ENCODE measurements around the gene RNASE8. TPM values are rescaled to one million over a fixed set of nuclear protein-coding genes. Genes with fewer than 3 reads are reported as not detected.

RNASE8 gene
- total RNA-seq, 2 donors from 2014 or later: not detected

DNA sequence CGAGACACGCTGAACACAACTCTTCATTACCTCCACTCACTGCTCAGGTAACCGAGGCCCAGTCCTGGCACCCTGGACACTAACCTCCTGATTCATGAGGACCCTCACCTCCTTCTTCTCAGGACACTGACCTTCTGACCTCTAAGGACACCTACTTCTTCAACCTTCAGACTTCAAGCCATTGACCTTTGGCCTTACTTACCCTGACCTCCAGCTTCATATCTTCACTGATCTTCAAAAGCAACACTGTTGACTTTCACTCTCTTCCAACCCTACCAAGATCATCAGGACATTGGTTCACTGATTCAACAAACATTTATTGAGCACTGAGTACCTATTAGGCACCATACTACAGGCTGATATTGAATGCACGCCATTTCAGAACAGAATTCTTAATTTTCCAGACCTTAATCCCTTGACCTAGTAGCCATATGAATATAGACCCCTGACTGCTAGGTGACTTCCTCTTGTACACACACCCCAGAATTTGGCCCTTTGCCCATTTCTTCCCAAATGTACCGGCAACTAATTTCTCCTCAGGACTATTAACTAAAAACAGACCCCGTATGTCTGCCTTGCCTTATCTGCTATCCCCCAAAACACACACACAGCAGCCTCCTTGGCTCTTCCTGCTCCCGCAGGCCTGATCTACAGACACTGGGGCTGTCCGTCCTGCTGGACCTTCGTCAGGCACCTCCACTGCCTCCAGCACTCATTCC is 18.3 kb downstream of the RNASE8 start:
- peaks cover 37% of the 10 kb centered on the region for H3K27me3 Mint-ChIP-seq (ENCODE audit: low read depth)
- H3K27ac Mint-ChIP-seq: no peak overlapping the region
- ATAC-seq (replicated peaks in 1 of 2): no peak

DNA sequence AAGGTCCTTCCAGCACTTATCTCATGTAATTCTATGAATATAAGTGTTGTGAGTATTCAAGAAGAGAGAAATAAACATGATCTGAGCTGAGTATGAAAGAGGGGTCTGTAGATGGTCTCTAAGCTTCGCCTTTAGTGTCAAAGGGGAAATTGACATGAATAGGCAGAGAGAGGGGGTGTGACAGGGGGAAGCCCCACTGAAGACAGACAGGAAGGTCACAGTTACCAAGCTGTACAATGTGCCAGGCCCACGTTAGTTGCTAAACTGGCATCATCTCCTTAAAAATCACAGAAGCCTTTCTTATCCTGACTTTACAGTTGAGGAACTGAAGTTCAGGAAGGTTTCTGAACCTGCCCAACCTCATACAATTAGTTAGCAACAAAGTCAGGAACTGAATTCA is 20.1 kb downstream of the RNASE8 start:
- ATAC-seq (replicated peaks in 1 of 2) (no peak), DNase-seq (no peak)
- Mint-ChIP-seq H3K9me3 (no peaks in the 10 kb centered on the region), H3K27ac (no peak overlapping the region), H3K27me3 (ENCODE audit: low read depth) (peaks cover 19% of the 10 kb centered on the region), H3K4me3 (no peak overlapping the region), H3K4me1 (ENCODE audit: low read depth) (no peaks in the 10 kb centered on the region), H3K36me3 (ENCODE audit: insufficient read depth in 2 of 2) (no peaks in the 10 kb centered on the region)

More for the DNA sequence above, 18.3 kb downstream of the RNASE8 start:
- no peak for DNase-seq
- no peaks in the 10 kb centered on the region for H3K9me3 Mint-ChIP-seq
- H3K36me3 Mint-ChIP-seq (ENCODE audit: insufficient read depth in 2 of 2): no peaks in the 10 kb centered on the region
- peaks cover 12% of the 10 kb centered on the region for H3K4me1 Mint-ChIP-seq (ENCODE audit: low read depth)
- no peak overlapping the region for H3K4me3 Mint-ChIP-seq

DNA sequence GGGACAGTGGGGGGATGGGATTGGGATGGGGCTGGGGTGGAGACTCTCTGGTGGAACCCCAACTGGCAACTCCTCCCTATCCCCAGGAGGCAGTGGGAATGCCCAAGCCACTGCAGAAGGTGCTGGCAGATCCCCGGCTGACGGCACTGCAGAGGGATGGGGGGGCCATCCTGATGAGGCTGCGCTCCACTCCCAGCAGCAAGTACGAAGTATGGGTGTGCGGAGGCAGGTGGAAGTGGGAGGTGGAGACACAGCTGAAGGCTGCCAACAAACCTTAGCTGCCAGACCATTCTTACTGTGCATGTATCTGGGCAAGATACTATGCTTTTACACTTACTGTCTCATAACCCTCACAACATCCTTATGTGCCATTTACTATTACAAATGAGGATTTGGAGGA is 20.7 kb downstream of the RNASE8 start:
- Mint-ChIP-seq H3K27me3 (ENCODE audit: low read depth) (peaks cover 13% of the 10 kb centered on the region), H3K4me3 (no peak overlapping the region), H3K9me3 (no peaks in the 10 kb centered on the region), H3K36me3 (ENCODE audit: insufficient read depth in 2 of 2) (no peaks in the 10 kb centered on the region), H3K4me1 (ENCODE audit: low read depth) (no peaks in the 10 kb centered on the region), H3K27ac (no peak overlapping the region)
- ATAC-seq (replicated peaks in 1 of 2) (no peak), DNase-seq (no peak)

DNA sequence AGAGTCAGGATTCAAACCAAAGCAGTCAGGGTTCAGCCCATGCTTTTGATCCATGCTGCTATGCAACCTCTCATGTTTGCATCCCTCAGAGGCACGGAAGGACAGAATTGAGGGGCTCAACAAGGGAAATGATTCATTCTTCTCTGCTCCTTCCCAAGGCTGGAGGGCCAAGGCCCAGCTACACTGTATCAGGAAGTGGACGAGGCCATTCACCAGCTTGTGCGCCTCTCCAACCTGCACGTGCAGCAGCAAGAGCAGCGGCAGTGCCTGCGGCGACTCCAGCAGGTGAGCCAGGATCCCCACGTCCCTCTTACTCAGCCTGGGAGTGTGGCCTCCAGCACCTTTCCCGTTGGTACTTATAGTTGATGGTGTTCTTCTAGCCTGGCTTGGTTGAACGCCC is 21.1 kb downstream of the RNASE8 start:
- Mint-ChIP-seq H3K4me1 (ENCODE audit: low read depth) (no peaks in the 10 kb centered on the region), H3K27ac (no peak overlapping the region), H3K4me3 (no peak overlapping the region), H3K9me3 (no peaks in the 10 kb centered on the region), H3K36me3 (ENCODE audit: insufficient read depth in 2 of 2) (no peaks in the 10 kb centered on the region), H3K27me3 (ENCODE audit: low read depth) (peaks cover 9% of the 10 kb centered on the region)
- DNase-seq (no peak), ATAC-seq (replicated peaks in 1 of 2) (no peak)

DNA sequence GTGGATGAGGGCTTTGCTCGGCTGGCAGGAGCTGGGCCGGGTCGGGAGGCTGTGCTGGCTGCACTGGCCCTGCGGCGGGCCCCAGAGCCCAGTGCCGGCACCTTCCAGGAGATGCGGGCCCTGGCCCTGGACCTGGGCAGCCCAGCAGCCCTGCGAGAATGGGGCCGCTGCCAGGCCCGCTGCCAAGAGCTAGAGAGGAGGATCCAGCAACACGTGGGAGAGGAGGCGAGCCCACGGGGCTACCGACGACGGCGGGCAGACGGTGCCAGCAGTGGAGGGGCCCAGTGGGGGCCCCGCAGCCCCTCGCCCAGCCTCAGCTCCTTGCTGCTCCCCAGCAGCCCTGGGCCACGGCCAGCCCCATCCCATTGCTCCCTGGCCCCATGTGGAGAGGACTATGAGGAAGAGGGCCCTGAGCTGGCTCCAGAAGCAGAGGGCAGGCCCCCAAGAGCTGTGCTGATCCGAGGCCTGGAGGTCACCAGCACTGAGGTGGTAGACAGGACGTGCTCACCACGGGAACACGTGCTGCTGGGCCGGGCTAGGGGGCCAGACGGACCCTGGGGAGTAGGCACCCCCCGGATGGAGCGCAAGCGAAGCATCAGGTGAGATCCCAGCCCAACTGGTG is 24.0 kb downstream of the RNASE8 start:
- Mint-ChIP-seq H3K27ac (no peak overlapping the region), H3K27me3 (ENCODE audit: low read depth) (peaks cover 6% of the 10 kb centered on the region)
- no peak for ATAC-seq (replicated peaks in 1 of 2)

DNA sequence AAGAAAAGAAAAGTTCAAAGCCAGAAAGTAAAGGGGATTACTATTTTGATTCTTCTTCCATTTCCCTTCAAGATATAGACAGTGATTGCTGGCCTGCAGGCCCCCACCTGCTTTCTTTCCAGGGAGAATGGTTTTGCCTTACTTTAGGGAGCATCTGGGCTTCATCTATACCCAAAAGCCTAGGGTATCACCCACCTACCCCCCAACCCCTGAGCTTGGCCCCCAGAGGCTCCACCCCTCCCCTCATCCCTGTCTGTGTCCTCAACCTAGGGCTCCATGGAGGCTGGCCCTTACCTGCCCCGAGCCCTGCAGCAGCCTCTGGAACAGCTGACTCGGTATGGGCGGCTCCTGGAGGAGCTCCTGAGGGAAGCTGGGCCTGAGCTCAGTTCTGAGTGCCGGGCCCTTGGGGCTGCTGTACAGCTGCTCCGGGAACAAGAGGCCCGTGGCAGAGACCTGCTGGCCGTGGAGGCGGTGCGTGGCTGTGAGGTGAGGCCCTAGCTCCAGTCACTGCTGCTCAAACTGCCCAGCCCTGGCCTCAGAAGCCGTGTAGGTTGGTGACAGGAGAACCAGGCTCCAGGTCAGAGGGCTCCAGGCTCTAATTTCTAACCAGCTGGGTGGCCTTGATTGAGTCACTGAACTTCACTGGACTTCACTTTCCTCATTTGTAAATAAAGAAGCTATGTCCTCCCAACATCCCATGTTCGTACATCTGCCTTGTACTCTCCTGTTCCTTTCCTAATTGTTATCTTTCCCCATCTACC is 26.1 kb downstream of the RNASE8 start:
- DNase-seq: no peak
- Mint-ChIP-seq H3K27ac (no peak overlapping the region), H3K9me3 (no peaks in the 10 kb centered on the region), H3K4me1 (ENCODE audit: low read depth) (peaks cover 16% of the 10 kb centered on the region), H3K4me3 (no peak overlapping the region), H3K27me3 (ENCODE audit: low read depth) (peaks cover 6% of the 10 kb centered on the region), H3K36me3 (ENCODE audit: insufficient read depth in 2 of 2) (no peaks in the 10 kb centered on the region)
- ATAC-seq (replicated peaks in 1 of 2): no peak

More for the DNA sequence above, 24.0 kb downstream of the RNASE8 start:
- Mint-ChIP-seq H3K36me3 (ENCODE audit: insufficient read depth in 2 of 2) (no peaks in the 10 kb centered on the region), H3K4me1 (ENCODE audit: low read depth) (peaks cover 3% of the 10 kb centered on the region), H3K9me3 (no peaks in the 10 kb centered on the region), H3K4me3 (no peak overlapping the region)
- DNase-seq: no peak

DNA sequence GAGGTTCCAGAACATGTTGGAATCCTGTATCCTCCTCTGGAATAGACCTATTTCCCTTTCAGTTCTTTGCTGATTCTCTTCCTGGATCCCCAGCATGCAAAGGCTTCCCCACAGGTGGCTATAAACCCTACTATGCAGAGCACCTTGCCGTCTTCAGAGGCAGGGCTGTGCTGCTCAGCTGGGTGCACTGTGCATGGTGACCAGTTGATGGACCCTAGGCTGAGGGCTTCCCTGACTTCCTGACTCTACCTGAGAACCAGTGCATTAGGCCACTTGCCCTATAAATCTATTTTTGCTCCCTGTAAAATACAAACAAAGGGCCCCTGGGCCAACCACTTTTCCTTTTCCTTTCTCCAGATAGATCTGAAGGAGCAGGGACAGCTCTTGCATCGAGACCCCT is 26.8 kb downstream of the RNASE8 start:
- ATAC-seq (replicated peaks in 1 of 2): no peak
- H3K27me3 Mint-ChIP-seq (ENCODE audit: low read depth): peaks cover 6% of the 10 kb centered on the region
- H3K36me3 Mint-ChIP-seq (ENCODE audit: insufficient read depth in 2 of 2): no peaks in the 10 kb centered on the region
- no peak overlapping the region for H3K27ac Mint-ChIP-seq
- H3K4me1 Mint-ChIP-seq (ENCODE audit: low read depth): peaks cover 16% of the 10 kb centered on the region
- DNase-seq: no peak
- H3K4me3 Mint-ChIP-seq: no peak overlapping the region
- no peaks in the 10 kb centered on the region for H3K9me3 Mint-ChIP-seq

DNA sequence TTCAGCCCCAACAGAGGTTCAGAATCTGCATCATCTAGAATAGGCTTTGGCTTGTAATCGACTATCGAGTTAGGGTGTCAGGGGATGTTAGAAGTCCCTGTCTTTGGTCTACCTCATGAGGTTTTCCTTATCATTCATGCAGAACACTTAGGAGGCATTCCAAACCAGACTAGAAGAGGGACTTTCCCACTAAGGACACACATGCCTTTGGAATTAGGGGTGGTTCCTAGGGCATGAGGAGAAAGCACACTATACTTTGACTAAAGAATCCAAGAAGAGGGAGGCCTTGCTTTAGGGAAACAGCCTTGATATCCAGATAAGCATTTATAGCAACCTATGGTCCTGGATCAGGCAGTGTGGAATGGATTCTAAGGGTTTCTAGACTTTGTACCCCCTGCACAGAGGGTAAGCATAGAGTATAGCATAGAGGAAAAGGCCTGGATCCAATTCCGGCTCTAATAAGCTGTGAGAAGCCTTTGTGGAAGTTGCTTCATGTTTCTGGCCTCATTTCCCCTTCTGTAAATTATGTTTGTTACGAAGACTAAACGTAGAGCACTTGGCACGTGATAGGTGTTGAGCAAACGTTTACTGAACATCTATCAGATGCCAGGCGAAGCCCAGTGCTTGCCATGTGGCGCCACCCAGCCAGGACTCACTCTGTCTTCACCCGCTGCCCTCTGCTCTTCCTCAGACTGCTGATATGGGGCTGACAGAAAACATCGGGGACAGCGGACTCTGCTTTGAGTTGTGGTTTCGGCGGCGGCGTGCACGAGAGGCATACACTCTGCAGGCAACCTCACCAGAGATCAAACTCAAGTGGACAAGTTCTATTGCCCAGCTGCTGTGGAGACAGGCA is 27.6 kb downstream of the RNASE8 start:
- H3K9me3 Mint-ChIP-seq: no peaks in the 10 kb centered on the region
- no peaks in the 10 kb centered on the region for H3K36me3 Mint-ChIP-seq (ENCODE audit: insufficient read depth in 2 of 2)
- DNase-seq (no peak), ATAC-seq (replicated peaks in 1 of 2) (no peak)
- no peak overlapping the region for H3K4me3 Mint-ChIP-seq
- H3K4me1 Mint-ChIP-seq (ENCODE audit: low read depth): peaks cover 16% of the 10 kb centered on the region
- peaks cover 3% of the 10 kb centered on the region for H3K27me3 Mint-ChIP-seq (ENCODE audit: low read depth)
- H3K27ac Mint-ChIP-seq: no peak overlapping the region

DNA sequence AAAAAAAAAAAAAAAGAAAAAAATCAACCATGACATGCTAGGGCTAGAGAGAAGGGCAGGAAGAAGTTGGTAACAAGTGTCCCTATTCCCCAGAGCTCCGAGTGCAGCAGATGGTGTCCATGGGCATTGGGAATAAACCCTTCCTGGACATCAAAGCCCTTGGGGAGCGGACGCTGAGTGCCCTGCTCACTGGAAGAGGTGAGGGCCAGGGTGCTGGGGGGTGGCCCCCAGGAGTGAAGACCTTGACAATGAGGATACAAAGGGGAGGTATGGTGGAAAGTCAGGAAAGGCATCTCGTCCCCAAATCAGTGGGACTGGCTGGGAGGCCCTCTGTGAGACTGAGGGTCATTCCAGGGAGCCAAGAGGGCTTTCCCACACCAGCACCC is 29.3 kb downstream of the RNASE8 start:
- H3K27ac Mint-ChIP-seq: peak overlapping the region; percentile 59
- H3K4me1 Mint-ChIP-seq (ENCODE audit: low read depth): peaks cover 16% of the 10 kb centered on the region
- no peaks in the 10 kb centered on the region for H3K27me3 Mint-ChIP-seq (ENCODE audit: low read depth)
- DNase-seq: no peak
- ATAC-seq (replicated peaks in 1 of 2): no peak
- H3K9me3 Mint-ChIP-seq: no peaks in the 10 kb centered on the region
- H3K36me3 Mint-ChIP-seq (ENCODE audit: insufficient read depth in 2 of 2): no peaks in the 10 kb centered on the region
- H3K4me3 Mint-ChIP-seq: no peak overlapping the region

DNA sequence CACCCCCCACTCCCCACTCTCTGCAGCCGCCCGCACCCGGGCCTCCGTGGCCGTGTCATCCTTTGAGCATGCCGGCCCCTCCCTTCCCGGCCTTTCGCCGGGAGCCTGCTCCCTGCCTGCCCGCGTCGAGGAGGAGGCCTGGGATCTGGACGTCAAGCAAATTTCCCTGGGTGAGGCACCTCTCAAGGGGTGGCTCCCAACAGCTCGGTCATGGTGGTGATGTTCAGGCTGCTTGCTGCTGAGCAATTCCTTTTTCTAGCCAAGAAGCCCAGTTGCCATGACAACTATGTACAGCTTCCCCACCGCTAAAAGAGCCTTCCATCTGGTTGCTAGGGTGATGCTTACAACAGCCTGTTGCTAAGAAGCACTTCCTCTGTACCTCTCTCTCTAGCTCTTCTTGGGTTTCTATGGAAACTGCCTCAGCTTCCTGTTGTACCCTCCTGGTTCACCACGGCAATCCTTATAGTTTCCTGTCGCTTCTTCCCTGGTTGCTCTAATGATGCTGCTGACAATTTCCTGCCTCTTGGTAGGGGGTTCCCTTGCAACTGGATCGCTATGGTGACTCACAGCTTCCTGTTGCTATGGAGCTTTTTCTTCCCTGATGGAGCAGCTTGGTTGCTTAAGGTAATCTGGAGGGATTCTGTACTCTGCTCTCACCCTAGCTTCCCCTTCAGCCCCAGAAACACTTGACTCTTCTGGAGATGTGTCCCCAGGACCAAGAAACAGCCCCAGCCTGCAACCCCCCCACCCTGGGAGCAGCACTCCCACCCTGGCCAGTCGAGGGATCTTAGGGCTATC is 29.9 kb downstream of the RNASE8 start:
- H3K36me3 Mint-ChIP-seq (ENCODE audit: insufficient read depth in 2 of 2): no peaks in the 10 kb centered on the region
- peaks cover 17% of the 10 kb centered on the region for H3K4me1 Mint-ChIP-seq (ENCODE audit: low read depth)
- no peaks in the 10 kb centered on the region for H3K27me3 Mint-ChIP-seq (ENCODE audit: low read depth)
- no peaks in the 10 kb centered on the region for H3K9me3 Mint-ChIP-seq
- peak overlapping the region; percentile 39 for H3K27ac Mint-ChIP-seq
- no peak overlapping the region for H3K4me3 Mint-ChIP-seq
- DNase-seq: peak in 1 of 2 donors; percentile 32
- peak; percentile 76 for ATAC-seq (replicated peaks in 1 of 2)

DNA sequence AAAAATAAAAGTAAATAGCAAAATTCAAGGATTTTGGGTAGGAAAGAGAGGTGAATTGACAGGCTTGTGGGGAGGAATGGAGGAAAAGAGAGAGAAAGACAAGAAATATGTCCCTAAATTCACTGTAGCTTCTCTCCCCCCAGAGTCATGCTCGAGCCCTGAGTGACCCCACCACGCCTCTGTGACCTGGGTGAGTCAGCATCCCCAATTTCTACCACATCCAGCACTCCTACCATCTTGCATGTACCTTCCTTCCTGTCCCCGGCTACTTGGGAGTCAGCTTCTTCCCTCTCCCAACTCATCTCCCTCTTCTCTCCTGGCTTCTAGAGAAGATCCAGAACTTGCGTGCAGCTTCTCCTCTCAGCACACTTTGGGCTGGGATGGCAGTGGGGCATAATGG is 31.1 kb downstream of the RNASE8 start:
- Mint-ChIP-seq H3K9me3 (no peaks in the 10 kb centered on the region), H3K4me1 (ENCODE audit: low read depth) (peaks cover 27% of the 10 kb centered on the region), H3K4me3 (no peak overlapping the region), H3K36me3 (ENCODE audit: insufficient read depth in 2 of 2) (no peaks in the 10 kb centered on the region), H3K27ac (no peak overlapping the region), H3K27me3 (ENCODE audit: low read depth) (no peaks in the 10 kb centered on the region)
- ATAC-seq (replicated peaks in 1 of 2) (no peak), DNase-seq (no peak)

DNA sequence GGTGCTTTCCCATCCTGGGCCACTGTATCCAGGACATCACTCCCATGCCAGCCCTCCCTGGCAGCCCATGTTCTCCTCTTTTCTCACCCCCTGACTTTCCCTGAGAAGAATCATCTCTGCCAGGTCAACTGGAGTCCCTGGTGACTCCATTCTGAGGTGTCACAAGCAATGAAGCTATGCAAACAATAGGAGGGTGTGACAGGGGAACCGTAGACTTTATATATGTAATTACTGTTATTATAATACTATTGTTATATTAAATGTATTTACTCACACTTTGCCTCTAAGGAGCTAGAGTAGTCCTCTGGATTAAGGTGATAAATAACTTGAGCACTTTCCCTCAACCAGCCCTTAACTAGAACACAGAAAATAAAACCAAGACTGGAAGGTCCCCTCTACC is 31.6 kb downstream of the RNASE8 start:
- ATAC-seq (replicated peaks in 1 of 2): no peak
- no peak for DNase-seq
- H3K27me3 Mint-ChIP-seq (ENCODE audit: low read depth): no peaks in the 10 kb centered on the region
- no peaks in the 10 kb centered on the region for H3K9me3 Mint-ChIP-seq
- H3K4me1 Mint-ChIP-seq (ENCODE audit: low read depth): peaks cover 27% of the 10 kb centered on the region
- H3K4me3 Mint-ChIP-seq: no peak overlapping the region
- H3K27ac Mint-ChIP-seq: no peak overlapping the region
- H3K36me3 Mint-ChIP-seq (ENCODE audit: insufficient read depth in 2 of 2): no peaks in the 10 kb centered on the region

Data from activated T-cell treated with anti-CD3 and anti-CD28 coated beads, Interleukin-2, amount 50 U/mL, for 72 hours (primary cell).